Adrenal gland (tissue), 12 donors: ENCODE results near the gene ARMC2. TPM values are rescaled to one million over a fixed set of nuclear protein-coding genes. Genes with fewer than 3 reads are reported as not detected.

ENCODE experiments used
- DNase-seq, 7 donors: peaks; one replicate each; pipeline ENCODE4 v3.0.0-alpha.2; 2019 to 2020
- H3K27ac ChIP-seq, 5 donors: fragments of 200-600 bp; sonication (generic) in 4 of 5; 1 replicate in 3 of 5; 2 replicates in 2 of 5; pipeline versions ENCODE4 v1.5.1 to v1.8.0; 2016 to 2020; ENCODE audit warnings: mild to moderate bottlenecking in 1 of 5
- H3K27me3 ChIP-seq: fragments of 200-600 bp; 2 replicates; pipeline ENCODE4 v1.8.0; 2021
- H3K36me3 ChIP-seq, 2 donors: fragments of 200-600 bp; replicated peaks in 1 of 2; 1 replicate in 1 of 2; 2 replicates in 1 of 2; pipeline versions ENCODE4 v1.5.1 to v1.8.0; 2018 to 2022
- H3K4me1 ChIP-seq, 2 donors: fragments of 200-600 bp; replicated peaks in 1 of 2; 1 replicate in 1 of 2; 2 replicates in 1 of 2; pipeline versions ENCODE4 v1.5.1 to v1.8.0; 2018 to 2021
- H3K4me3 ChIP-seq, 4 donors: fragments of 200-600 bp; sonication (generic) in 3 of 4; one replicate each; pipeline ENCODE4 v1.5.1; 2016 to 2018
- H3K9me3 ChIP-seq, 3 donors: fragments of 200-600 bp; sonication (generic) in 1 of 3; replicated peaks in 1 of 3; 1 replicate in 2 of 3; 2 replicates in 1 of 3; pipeline versions ENCODE4 v1.5.1 to v1.8.0; 2016 to 2021
- POLR2A ChIP-seq, 2 donors: fragments of 450-650 bp; IDR thresholded peaks; one replicate each; pipeline ENCODE4 v1.6.1; 2017; ENCODE audit warnings: antibody characterized with exemption in 2 of 2, mild to moderate bottlenecking in 2 of 2, moderate library complexity in 1 of 2
- WGBS, 4 donors: extraction: QIAGEN DNeasy Blood & Tissue Kit in 2 of 4; methylation state at CpG; one replicate each; pipeline versions ENCODE4 v1.1.5 to v1.1.7; 2013 to 2017; 5-methylcytosine and 5-hydroxymethylcytosine counted together
- intact Hi-C, 2 donors: fragments of 100-400 bp; cut with DNase I; formaldehyde crosslinking; loops; one replicate each; pipeline versions ENCODE4 v1.14.1 to v1.15.0; 2022 to 2023
- polyA plus RNA-seq, 3 donors: library from polyadenylated mRNA; stranded (reverse); fragments of 200-250 nt in 2 of 3; fragments of 350-450 nt in 1 of 3; fragmentation: Illumina TruSeq in 1 of 3; extraction: RNeasy Lipid Tissue Mini Kit (QIAGEN cat#74804) in 1 of 3; gene quantifications; one replicate each; pipeline ENCODE4 v1.2.3, GENCODE V29; 2013 to 2014
- total RNA-seq, 9 donors: library from RNA; depleted of rRNA in 4 of 9; stranded (reverse); fragments of >200 nt in 4 of 9; fragments of 120-200 nt in 1 of 9; fragmentation: NEBNext Ultra II Directional in 1 of 9; extraction: Animal tissue kit (Norgen Biotek cat#: 25700) in 1 of 9; gene quantifications; one replicate each; pipeline versions ENCODE4 v1.1.0 to v1.2.4, GENCODE V29; 2013 to 2023
- TF ChIP-seq, protein P1 (sequence below), 6 experiments: fragments of 450-650 bp in 4 of 6; fragments of 200-600 bp in 2 of 6; sonication (generic) in 1 of 6; IDR thresholded peaks; 1 replicate in 5 of 6; 2 replicates in 1 of 6; pipeline versions ENCODE4 v1.5.1 to v1.8.0; 2016 to 2021; ENCODE audit warnings: antibody characterized with exemption in 6 of 6, mild to moderate bottlenecking in 2 of 6, moderate library complexity in 1 of 6
- donor health status: healthy with polysubstance abuse.
- donor health status: Bipolar disorder and iron deficiency.
- donor health status: DM: yes; HTN: yes; CAD: no.
- donor health status: DM: no; HTN: no; CAD: no.
- donor health status: DM: no; HTN: no; CAD: no.
- donor health status: DM: yes; HTN: yes; CAD: no.

ARMC2 gene
- total and polyA plus RNA-seq, 12 donors = 2.1 to 7.8 (median 6.4) TPM

DNA sequence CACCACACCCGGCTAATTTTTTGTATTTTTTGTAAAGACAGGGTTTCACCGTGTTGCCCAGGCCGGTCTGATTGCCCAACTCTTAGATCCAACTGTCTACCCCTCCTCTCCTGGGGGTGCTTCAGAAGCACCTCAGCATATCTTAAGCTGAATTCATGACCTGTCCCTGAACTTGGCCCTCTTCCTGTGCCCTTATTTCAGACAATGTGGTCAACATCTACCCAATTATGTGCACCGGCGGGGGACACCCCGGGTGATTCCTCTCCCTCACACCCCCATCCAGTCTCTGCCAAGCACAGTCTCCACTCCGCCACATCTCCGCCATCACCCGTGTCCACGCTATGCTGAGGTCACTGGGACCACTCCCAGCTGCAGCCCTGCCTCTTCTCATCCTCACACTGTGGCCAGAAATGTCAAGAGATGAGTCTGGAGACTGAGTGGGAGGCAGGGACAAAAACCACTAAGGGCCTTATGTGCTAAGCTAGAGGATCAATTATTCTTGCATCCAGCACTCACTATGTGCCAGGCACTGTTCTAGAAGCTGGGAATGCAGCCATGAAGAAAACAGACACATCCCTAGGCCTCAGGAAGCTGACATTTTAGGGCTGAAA, 111.9 kb downstream of the ARMC2 start:
- Histone ChIP-seq H3K36me3 (no peaks in the 10 kb centered on the region), H3K27ac (no peak overlapping the region), H3K4me1 (no peaks in the 10 kb centered on the region), H3K27me3 (no peaks in the 10 kb centered on the region), H3K9me3 (no peaks in the 10 kb centered on the region), H3K4me3 (no peak overlapping the region)
- DNase-seq = no peak
- intact Hi-C loops = no loop called here
- 84 to 92% (median 87%) methylated on average over 10 of the region's 10 CpGs for WGBS, 4 donors
- TF ChIP-seq POLR2A (IDR thresholded peaks at IDR 0.05) = no peak
- TF ChIP-seq, protein P1, sequence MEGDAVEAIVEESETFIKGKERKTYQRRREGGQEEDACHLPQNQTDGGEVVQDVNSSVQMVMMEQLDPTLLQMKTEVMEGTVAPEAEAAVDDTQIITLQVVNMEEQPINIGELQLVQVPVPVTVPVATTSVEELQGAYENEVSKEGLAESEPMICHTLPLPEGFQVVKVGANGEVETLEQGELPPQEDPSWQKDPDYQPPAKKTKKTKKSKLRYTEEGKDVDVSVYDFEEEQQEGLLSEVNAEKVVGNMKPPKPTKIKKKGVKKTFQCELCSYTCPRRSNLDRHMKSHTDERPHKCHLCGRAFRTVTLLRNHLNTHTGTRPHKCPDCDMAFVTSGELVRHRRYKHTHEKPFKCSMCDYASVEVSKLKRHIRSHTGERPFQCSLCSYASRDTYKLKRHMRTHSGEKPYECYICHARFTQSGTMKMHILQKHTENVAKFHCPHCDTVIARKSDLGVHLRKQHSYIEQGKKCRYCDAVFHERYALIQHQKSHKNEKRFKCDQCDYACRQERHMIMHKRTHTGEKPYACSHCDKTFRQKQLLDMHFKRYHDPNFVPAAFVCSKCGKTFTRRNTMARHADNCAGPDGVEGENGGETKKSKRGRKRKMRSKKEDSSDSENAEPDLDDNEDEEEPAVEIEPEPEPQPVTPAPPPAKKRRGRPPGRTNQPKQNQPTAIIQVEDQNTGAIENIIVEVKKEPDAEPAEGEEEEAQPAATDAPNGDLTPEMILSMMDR (IDR thresholded peaks at IDR 0.05) = no peak

GRCh38 chr6:108960601-108961000, 112.4 kb downstream of the ARMC2 start:
- H3K27ac ChIP-seq = no peak overlapping the region
- H3K4me3 ChIP-seq = no peak overlapping the region
- no peaks in the 10 kb centered on the region for H3K4me1 ChIP-seq
- H3K9me3 ChIP-seq = no peaks in the 10 kb centered on the region
- DNase-seq = no peak
- WGBS, 4 donors = 83 to 89% (median 86%) methylated on average over 7 of the region's 7 CpGs
- TF ChIP-seq, protein P1 (IDR thresholded peaks at IDR 0.05) = no peak
- TF ChIP-seq POLR2A (IDR thresholded peaks at IDR 0.05) = no peak
- intact Hi-C loops = no loop called here
- H3K27me3 ChIP-seq = no peaks in the 10 kb centered on the region
- no peaks in the 10 kb centered on the region for H3K36me3 ChIP-seq

DNA sequence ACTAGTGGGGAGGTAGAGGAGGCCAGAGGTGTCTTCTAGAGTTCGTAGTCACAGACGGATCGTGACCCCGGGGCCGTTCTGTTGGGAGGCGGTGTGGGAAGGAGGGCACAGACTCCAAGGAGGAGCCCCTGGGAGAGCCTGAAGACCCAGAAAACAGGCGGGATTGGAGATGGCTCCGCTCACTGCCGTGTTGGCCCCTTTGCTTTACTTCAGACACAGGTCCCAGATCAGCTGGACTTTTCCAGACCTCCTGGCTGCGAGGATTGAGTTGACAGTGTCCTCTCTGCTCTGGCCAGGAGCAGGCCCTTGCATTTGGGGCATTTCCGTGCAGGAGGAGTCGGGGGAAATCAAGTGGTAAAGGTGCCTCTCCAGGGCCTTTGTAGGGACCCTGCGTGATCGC, 112.9 kb downstream of the ARMC2 start:
- H3K27me3 ChIP-seq = no peaks in the 10 kb centered on the region
- no peaks in the 10 kb centered on the region for H3K36me3 ChIP-seq
- H3K4me1 ChIP-seq = no peaks in the 10 kb centered on the region
- no peaks in the 10 kb centered on the region for H3K9me3 ChIP-seq
- H3K4me3 ChIP-seq = no peak overlapping the region
- no peak for DNase-seq
- intact Hi-C loops = no loop called here
- no peak overlapping the region for H3K27ac ChIP-seq
- WGBS, 4 donors = 95 to 100% (median 97%) methylated on average over 14 of the region's 14 CpGs
- TF ChIP-seq, protein P1 (IDR thresholded peaks at IDR 0.05) = no peak
- no peak for TF ChIP-seq POLR2A (IDR thresholded peaks at IDR 0.05)

DNA sequence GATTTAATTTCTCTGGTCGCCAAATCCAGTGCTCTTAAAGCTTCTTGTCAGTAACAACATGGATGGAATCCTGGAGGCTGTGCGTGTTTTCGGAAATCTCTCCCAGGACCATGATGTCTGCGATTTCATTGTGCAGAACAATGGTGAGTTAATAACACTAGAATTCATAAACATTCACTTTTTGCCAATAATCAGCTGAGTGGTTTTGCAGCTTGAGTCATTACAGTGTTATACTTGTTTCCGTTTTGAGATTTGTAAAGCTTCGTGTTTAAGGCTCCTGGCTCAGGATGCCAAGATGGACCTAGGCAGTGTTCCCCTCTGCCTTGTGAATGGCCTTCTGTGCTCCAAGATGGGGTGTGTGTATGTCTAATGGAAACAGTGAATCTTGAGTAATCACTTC, 113.8 kb downstream of the ARMC2 start:
- DNase-seq = no peak
- Histone ChIP-seq H3K4me1 (peaks cover 0 to 6% of the 10 kb centered on the region in 2 donors), H3K9me3 (no peaks in the 10 kb centered on the region), H3K36me3 (no peaks in the 10 kb centered on the region), H3K27ac (no peak overlapping the region), H3K27me3 (no peaks in the 10 kb centered on the region), H3K4me3 (no peak overlapping the region)
- intact Hi-C loops = no loop called here
- WGBS, 4 donors = 89 to 97% (median 94%) methylated on average over 6 of the region's 6 CpGs
- TF ChIP-seq POLR2A (IDR thresholded peaks at IDR 0.05) = no peak
- TF ChIP-seq, protein P1 (IDR thresholded peaks at IDR 0.05) = no peak
